HEK293 (cell line): ENCODE measurements around the gene EN1.

Experiments used
- CTCF ChIA-PET: fragments of 350-600 bp; formaldehyde crosslinking; extraction: SDS; loops from one replicate; lab custom pipeline; 2021; ENCODE audit warnings: antibody characterized with exemption; lab: Yijun Ruan, JAX
- POLR2A ChIA-PET: fragments of 300-600 bp; formaldehyde crosslinking; extraction: SDS; loops from one replicate; lab custom pipeline; 2020; ENCODE audit warnings: antibody characterized with exemption, inconsistent platforms; lab: Yijun Ruan, JAX
- H3K27ac ChIP-seq: fragments of 200-500 bp; sonication (Bioruptor generic); 2 replicates; pipeline ENCODE4 v1.5.1; 2014; ENCODE audit warnings: low read depth, low read length, control low read depth, inconsistent platforms; ENCODE audit errors: extremely low read depth
- H3K36me3 ChIP-seq, 2 experiments: fragments of 200-500 bp in 1 of 2; sonication (Bioruptor generic) in 1 of 2; 1 replicate in 1 of 2; 2 replicates in 1 of 2; pipeline ENCODE4 v1.5.1; 2014 to 2017; ENCODE audit warnings: inconsistent platforms in 2 of 2, low read length in 2 of 2; ENCODE audit not compliant: control insufficient read depth in 2 of 2, insufficient read depth in 1 of 2
- H3K4me1 ChIP-seq: fragments of 200-500 bp; sonication (Bioruptor generic); 2 replicates; pipeline ENCODE4 v1.5.1; 2014; ENCODE audit warnings: mild to moderate bottlenecking, low read length, inconsistent platforms; ENCODE audit not compliant: control insufficient read depth, insufficient read depth
- H3K4me3 ChIP-seq: 2 replicates; pipeline ENCODE4 v1.5.1; 2011; ENCODE audit warnings: low read depth, mild to moderate bottlenecking, control low read depth, low read length, moderate library complexity
- H3K9me3 ChIP-seq: fragments of 200-500 bp; sonication (Bioruptor generic); 2 replicates; pipeline ENCODE4 v1.5.1; 2014; ENCODE audit warnings: low read depth, low read length, inconsistent platforms; ENCODE audit not compliant: control insufficient read depth, insufficient read depth
- KLF1 ChIP-seq: fragments of 450-650 bp; formaldehyde crosslinking; IDR thresholded peaks from 2 replicates; pipeline ENCODE4 v1.5.1; 2016; ENCODE audit warnings: missing biosample characterization, missing genetic modification characterization
- KLF16 ChIP-seq: fragments of 450-650 bp; formaldehyde crosslinking; IDR thresholded peaks from 2 replicates; pipeline ENCODE4 v1.5.1; 2017; ENCODE audit warnings: missing biosample characterization, missing genetic modification characterization
- OSR2 ChIP-seq: fragments of 450-650 bp; formaldehyde crosslinking; IDR thresholded peaks from 2 replicates; pipeline ENCODE4 v1.5.1; 2016; ENCODE audit warnings: missing biosample characterization, missing genetic modification characterization
- SALL2 ChIP-seq: fragments of 450-650 bp; formaldehyde crosslinking; IDR thresholded peaks from 2 replicates; pipeline ENCODE4 v1.5.0; 2017; ENCODE audit warnings: missing biosample characterization, mild to moderate bottlenecking, missing genetic modification characterization, borderline replicate concordance
- TCF7L2 ChIP-seq: IDR thresholded peaks from 2 replicates; pipeline ENCODE4 v1.6.1; 2011; ENCODE audit warnings: low read depth, mild to moderate bottlenecking, inconsistent platforms, low read length, moderate library complexity, borderline replicate concordance
- WT1 ChIP-seq: fragments of 450-650 bp; formaldehyde crosslinking; IDR thresholded peaks from 2 replicates; pipeline ENCODE4 v1.5.1; 2016; ENCODE audit warnings: missing biosample characterization, missing genetic modification characterization
- ZBTB20 ChIP-seq: fragments of 450-650 bp; formaldehyde crosslinking; IDR thresholded peaks from 2 replicates; pipeline ENCODE4 v1.5.1; 2016; ENCODE audit warnings: missing biosample characterization, missing genetic modification characterization
- ZFP69B ChIP-seq: fragments of 450-650 bp; formaldehyde crosslinking; IDR thresholded peaks from 2 replicates; pipeline ENCODE4 v1.5.1; 2016; ENCODE audit warnings: missing biosample characterization, missing genetic modification characterization
- ZNF19 ChIP-seq: fragments of 450-650 bp; formaldehyde crosslinking; IDR thresholded peaks from 2 replicates; pipeline ENCODE4; 2016; ENCODE audit warnings: missing biosample characterization, missing genetic modification characterization, low read depth
- ZNF202 ChIP-seq: fragments of 450-650 bp; formaldehyde crosslinking; IDR thresholded peaks from 2 replicates; pipeline ENCODE4 v1.5.1; 2016; ENCODE audit warnings: missing biosample characterization, missing genetic modification characterization, borderline replicate concordance
- ZNF221 ChIP-seq: fragments of 450-650 bp; formaldehyde crosslinking; IDR thresholded peaks from 2 replicates; pipeline ENCODE4 v1.5.1; 2017; ENCODE audit warnings: missing biosample characterization, missing genetic modification characterization, borderline replicate concordance
- ZNF391 ChIP-seq: fragments of 450-650 bp; formaldehyde crosslinking; IDR thresholded peaks from 2 replicates; pipeline ENCODE4 v1.5.1; 2016; ENCODE audit warnings: low read depth, missing biosample characterization, missing genetic modification characterization, borderline replicate concordance
- ZNF521 ChIP-seq: fragments of 450-650 bp; formaldehyde crosslinking; IDR thresholded peaks from 2 replicates; pipeline ENCODE4 v1.5.1; 2017; ENCODE audit warnings: missing biosample characterization, mild to moderate bottlenecking, missing genetic modification characterization
- ZNF610 ChIP-seq: fragments of 450-650 bp; formaldehyde crosslinking; IDR thresholded peaks from 2 replicates; pipeline ENCODE4 v1.5.1; 2016; ENCODE audit warnings: missing biosample characterization, missing genetic modification characterization, borderline replicate concordance
- ZNF692 ChIP-seq: fragments of 450-650 bp; formaldehyde crosslinking; IDR thresholded peaks from 2 replicates; pipeline ENCODE4 v1.5.1; 2016; ENCODE audit warnings: missing biosample characterization, missing genetic modification characterization
- ZNF768 ChIP-seq: fragments of 450-650 bp; formaldehyde crosslinking; IDR thresholded peaks from 2 replicates; pipeline ENCODE4 v1.5.1; 2018; ENCODE audit warnings: missing biosample characterization, mild to moderate bottlenecking, missing genetic modification characterization
- ZSCAN16 ChIP-seq: fragments of 450-650 bp; formaldehyde crosslinking; IDR thresholded peaks from 2 replicates; pipeline ENCODE4 v1.5.1; 2016; ENCODE audit warnings: missing biosample characterization, missing genetic modification characterization
- TF ChIP-seq, protein P1 (sequence below): fragments of 450-650 bp; formaldehyde crosslinking; IDR thresholded peaks from 2 replicates; pipeline ENCODE4 v1.5.1; 2017; ENCODE audit warnings: missing biosample characterization, missing genetic modification characterization
- TF ChIP-seq, protein P2 (sequence below): IDR thresholded peaks from 2 replicates; pipeline ENCODE4 v1.6.1; 2011; ENCODE audit warnings: mild to moderate bottlenecking, low read depth, low read length, borderline replicate concordance
- TF ChIP-seq, protein P3 (sequence below): fragments of 450-650 bp; formaldehyde crosslinking; IDR thresholded peaks from 2 replicates; pipeline ENCODE4 v1.5.1; 2016; ENCODE audit warnings: missing biosample characterization, missing genetic modification characterization
- TF ChIP-seq, protein P4 (sequence below): fragments of 450-650 bp; formaldehyde crosslinking; IDR thresholded peaks from 2 replicates; pipeline ENCODE4 v1.5.1; 2016; ENCODE audit warnings: missing biosample characterization, missing genetic modification characterization, low read depth

The EN1 gene

GRCh38 chr2:118800736-118801135, 46.7 kb downstream of the EN1 start:
- POLR2A ChIA-PET = no interaction called here
- TF ChIP-seq, protein P1, sequence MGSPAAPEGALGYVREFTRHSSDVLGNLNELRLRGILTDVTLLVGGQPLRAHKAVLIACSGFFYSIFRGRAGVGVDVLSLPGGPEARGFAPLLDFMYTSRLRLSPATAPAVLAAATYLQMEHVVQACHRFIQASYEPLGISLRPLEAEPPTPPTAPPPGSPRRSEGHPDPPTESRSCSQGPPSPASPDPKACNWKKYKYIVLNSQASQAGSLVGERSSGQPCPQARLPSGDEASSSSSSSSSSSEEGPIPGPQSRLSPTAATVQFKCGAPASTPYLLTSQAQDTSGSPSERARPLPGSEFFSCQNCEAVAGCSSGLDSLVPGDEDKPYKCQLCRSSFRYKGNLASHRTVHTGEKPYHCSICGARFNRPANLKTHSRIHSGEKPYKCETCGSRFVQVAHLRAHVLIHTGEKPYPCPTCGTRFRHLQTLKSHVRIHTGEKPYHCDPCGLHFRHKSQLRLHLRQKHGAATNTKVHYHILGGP = no peak
- no peak for TF ChIP-seq TCF7L2
- TF ChIP-seq ZFP69B (tag by site-specific recombination) = no peak
- TF ChIP-seq KLF1 (tag by site-specific recombination) = no peak
- no peak for TF ChIP-seq ZNF610
- no peak for TF ChIP-seq WT1 (tag by site-specific recombination)
- TF ChIP-seq, all 188 proteins: peak for 0
- H3K4me1 ChIP-seq = no peaks in the 10 kb centered on the region
- H3K4me3 ChIP-seq = no peak overlapping the region
- no peak overlapping the region for H3K27ac ChIP-seq
- no peaks in the 10 kb centered on the region for H3K36me3 ChIP-seq
- CTCF ChIA-PET = no interaction called here
- no peaks in the 10 kb centered on the region for H3K9me3 ChIP-seq

DNA sequence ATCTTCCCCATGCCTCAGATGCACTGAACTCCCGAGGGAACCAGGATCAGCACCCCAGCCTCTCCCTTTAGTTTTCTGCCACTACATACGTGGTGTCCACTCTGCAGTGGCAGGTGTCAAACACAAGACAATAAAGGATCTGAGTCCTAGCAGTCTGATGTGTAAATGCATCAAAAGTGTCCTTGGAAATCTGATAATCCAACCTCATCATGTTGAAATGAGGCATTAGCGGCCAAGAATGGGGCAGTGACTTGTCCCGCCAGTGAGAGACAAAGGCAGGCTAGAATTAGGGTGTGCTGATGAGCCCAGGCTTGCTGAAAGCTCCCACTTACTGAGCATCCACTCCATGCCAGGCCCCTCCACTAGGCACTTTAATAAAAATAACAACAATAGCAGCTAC, 52.9 kb downstream of the EN1 start:
- CTCF ChIA-PET = no interaction called here
- POLR2A ChIA-PET = no interaction called here

More for the DNA sequence above, 52.9 kb downstream of the EN1 start:
- H3K4me3 ChIP-seq = no peak overlapping the region
- H3K27ac ChIP-seq = no peak overlapping the region
- TF ChIP-seq, protein P2, sequence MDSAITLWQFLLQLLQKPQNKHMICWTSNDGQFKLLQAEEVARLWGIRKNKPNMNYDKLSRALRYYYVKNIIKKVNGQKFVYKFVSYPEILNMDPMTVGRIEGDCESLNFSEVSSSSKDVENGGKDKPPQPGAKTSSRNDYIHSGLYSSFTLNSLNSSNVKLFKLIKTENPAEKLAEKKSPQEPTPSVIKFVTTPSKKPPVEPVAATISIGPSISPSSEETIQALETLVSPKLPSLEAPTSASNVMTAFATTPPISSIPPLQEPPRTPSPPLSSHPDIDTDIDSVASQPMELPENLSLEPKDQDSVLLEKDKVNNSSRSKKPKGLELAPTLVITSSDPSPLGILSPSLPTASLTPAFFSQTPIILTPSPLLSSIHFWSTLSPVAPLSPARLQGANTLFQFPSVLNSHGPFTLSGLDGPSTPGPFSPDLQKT = no peak
- TF ChIP-seq ZNF19 = no peak
- TF ChIP-seq ZBTB20 = no peak
- TF ChIP-seq ZNF768 (tag by site-specific recombination) = no peak
- no peak for TF ChIP-seq ZNF221 (tag by site-specific recombination)
- no peak for TF ChIP-seq ZNF202 (tag by site-specific recombination)
- TF ChIP-seq, protein P3, sequence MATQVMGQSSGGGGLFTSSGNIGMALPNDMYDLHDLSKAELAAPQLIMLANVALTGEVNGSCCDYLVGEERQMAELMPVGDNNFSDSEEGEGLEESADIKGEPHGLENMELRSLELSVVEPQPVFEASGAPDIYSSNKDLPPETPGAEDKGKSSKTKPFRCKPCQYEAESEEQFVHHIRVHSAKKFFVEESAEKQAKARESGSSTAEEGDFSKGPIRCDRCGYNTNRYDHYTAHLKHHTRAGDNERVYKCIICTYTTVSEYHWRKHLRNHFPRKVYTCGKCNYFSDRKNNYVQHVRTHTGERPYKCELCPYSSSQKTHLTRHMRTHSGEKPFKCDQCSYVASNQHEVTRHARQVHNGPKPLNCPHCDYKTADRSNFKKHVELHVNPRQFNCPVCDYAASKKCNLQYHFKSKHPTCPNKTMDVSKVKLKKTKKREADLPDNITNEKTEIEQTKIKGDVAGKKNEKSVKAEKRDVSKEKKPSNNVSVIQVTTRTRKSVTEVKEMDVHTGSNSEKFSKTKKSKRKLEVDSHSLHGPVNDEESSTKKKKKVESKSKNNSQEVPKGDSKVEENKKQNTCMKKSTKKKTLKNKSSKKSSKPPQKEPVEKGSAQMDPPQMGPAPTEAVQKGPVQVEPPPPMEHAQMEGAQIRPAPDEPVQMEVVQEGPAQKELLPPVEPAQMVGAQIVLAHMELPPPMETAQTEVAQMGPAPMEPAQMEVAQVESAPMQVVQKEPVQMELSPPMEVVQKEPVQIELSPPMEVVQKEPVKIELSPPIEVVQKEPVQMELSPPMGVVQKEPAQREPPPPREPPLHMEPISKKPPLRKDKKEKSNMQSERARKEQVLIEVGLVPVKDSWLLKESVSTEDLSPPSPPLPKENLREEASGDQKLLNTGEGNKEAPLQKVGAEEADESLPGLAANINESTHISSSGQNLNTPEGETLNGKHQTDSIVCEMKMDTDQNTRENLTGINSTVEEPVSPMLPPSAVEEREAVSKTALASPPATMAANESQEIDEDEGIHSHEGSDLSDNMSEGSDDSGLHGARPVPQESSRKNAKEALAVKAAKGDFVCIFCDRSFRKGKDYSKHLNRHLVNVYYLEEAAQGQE (tag by site-specific recombination) = no peak
- no peak for TF ChIP-seq OSR2 (tag by site-specific recombination)
- TF ChIP-seq, protein P4, sequence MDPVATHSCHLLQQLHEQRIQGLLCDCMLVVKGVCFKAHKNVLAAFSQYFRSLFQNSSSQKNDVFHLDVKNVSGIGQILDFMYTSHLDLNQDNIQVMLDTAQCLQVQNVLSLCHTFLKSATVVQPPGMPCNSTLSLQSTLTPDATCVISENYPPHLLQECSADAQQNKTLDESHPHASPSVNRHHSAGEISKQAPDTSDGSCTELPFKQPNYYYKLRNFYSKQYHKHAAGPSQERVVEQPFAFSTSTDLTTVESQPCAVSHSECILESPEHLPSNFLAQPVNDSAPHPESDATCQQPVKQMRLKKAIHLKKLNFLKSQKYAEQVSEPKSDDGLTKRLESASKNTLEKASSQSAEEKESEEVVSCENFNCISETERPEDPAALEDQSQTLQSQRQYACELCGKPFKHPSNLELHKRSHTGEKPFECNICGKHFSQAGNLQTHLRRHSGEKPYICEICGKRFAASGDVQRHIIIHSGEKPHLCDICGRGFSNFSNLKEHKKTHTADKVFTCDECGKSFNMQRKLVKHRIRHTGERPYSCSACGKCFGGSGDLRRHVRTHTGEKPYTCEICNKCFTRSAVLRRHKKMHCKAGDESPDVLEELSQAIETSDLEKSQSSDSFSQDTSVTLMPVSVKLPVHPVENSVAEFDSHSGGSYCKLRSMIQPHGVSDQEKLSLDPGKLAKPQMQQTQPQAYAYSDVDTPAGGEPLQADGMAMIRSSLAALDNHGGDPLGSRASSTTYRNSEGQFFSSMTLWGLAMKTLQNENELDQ (tag by site-specific recombination) = no peak
- no peak for TF ChIP-seq ZNF521 (tag by site-specific recombination)
- no peak for TF ChIP-seq ZSCAN16
- TF ChIP-seq KLF16 (tag by site-specific recombination) = no peak
- no peak for TF ChIP-seq ZNF692 (tag by site-specific recombination)
- TF ChIP-seq SALL2 = no peak
- TF ChIP-seq ZNF391 (tag by site-specific recombination) = no peak
- H3K9me3 ChIP-seq = no peaks in the 10 kb centered on the region
- H3K4me1 ChIP-seq = no peaks in the 10 kb centered on the region
- H3K36me3 ChIP-seq = no peaks in the 10 kb centered on the region
